CD14-positive monocyte (primary cell): ENCODE data around the gene DNAJC11. TPM values are rescaled to one million over a fixed set of nuclear protein-coding genes. Genes with fewer than 3 reads are reported as not detected.

Experiments used
- DNase-seq, 3 donors: peaks; one replicate each; pipeline ENCODE4 v3.0.0-alpha.2; 2011 to 2022
- H2AFZ ChIP-seq: 2 replicates; pipeline ENCODE4 v1.6.0; 2012; ENCODE audit warnings: mild to moderate bottlenecking, low read depth, low read length, inconsistent platforms; ENCODE audit not compliant: insufficient read depth, poor library complexity, severe bottlenecking
- H3K27ac ChIP-seq, 2 donors: 1 replicate in 1 of 2; 2 replicates in 1 of 2; pipeline ENCODE4 v1.5.1; 2012 to 2013; ENCODE audit warnings: low read length in 2 of 2, control low read depth in 1 of 2, inconsistent platforms in 1 of 2, low read depth in 1 of 2, mild to moderate bottlenecking in 1 of 2
- H3K27me3 ChIP-seq, 2 donors: one replicate each; pipeline versions ENCODE4 v1.6.0 to v1.6.1; 2011 to 2013; ENCODE audit warnings: low read length in 2 of 2; ENCODE audit not compliant: control insufficient read depth in 2 of 2, insufficient read depth in 2 of 2
- H3K36me3 ChIP-seq, 2 donors: replicated peaks in 1 of 2; 1 replicate in 1 of 2; 2 replicates in 1 of 2; pipeline versions ENCODE4 v1.5.1 to v1.6.1; 2012 to 2013; ENCODE audit warnings: low read length in 2 of 2, control low read depth in 1 of 2, inconsistent platforms in 1 of 2, mild to moderate bottlenecking in 1 of 2; ENCODE audit not compliant: insufficient read depth in 2 of 2, control insufficient read depth in 1 of 2
- H3K4me1 ChIP-seq, 2 donors: 1 replicate in 1 of 2; 2 replicates in 1 of 2; pipeline versions ENCODE4 v1.5.1 to v1.6.1; 2012 to 2013; ENCODE audit warnings: low read length in 2 of 2, control low read depth in 1 of 2, inconsistent platforms in 1 of 2, mild to moderate bottlenecking in 1 of 2, moderate library complexity in 1 of 2; ENCODE audit not compliant: insufficient read depth in 2 of 2, control insufficient read depth in 1 of 2
- H3K4me2 ChIP-seq: replicated peaks from 2 replicates; pipeline ENCODE3; 2012; ENCODE audit warnings: low read length, moderate library complexity, mild to moderate bottlenecking; ENCODE audit not compliant: poor library complexity, severe bottlenecking; ENCODE audit errors: extremely low read depth
- H3K4me3 ChIP-seq, 3 experiments: fragments of 200-600 bp in 1 of 3; sonication (generic) in 1 of 3; replicated peaks in 1 of 3; 1 replicate in 2 of 3; 2 replicates in 1 of 3; pipeline ENCODE4 v1.5.1; 2011 to 2013; ENCODE audit warnings: low read length in 3 of 3, mild to moderate bottlenecking in 3 of 3, control low read depth in 2 of 3, low read depth in 2 of 3, inconsistent platforms in 1 of 3, moderate library complexity in 1 of 3
- H3K79me2 ChIP-seq: 2 replicates; pipeline ENCODE4 v1.6.0; 2012; ENCODE audit warnings: mild to moderate bottlenecking, control low read depth, inconsistent platforms, low read length, moderate library complexity; ENCODE audit not compliant: insufficient read depth
- H3K9ac ChIP-seq: 2 replicates; pipeline ENCODE4 v1.6.0; 2017; ENCODE audit warnings: low read length, mild to moderate bottlenecking; ENCODE audit not compliant: insufficient read depth, poor library complexity, severe bottlenecking
- H3K9me3 ChIP-seq, 2 donors: replicated peaks in 1 of 2; 1 replicate in 1 of 2; 2 replicates in 1 of 2; pipeline versions ENCODE4 v1.5.1 to v1.6.1; 2012 to 2013; ENCODE audit warnings: low read length in 2 of 2, control low read depth in 1 of 2; ENCODE audit not compliant: control insufficient read depth in 1 of 2, insufficient read depth in 1 of 2
- H4K20me1 ChIP-seq: 2 replicates; pipeline ENCODE4 v1.6.0; 2012; ENCODE audit warnings: mild to moderate bottlenecking, low read length, control low read depth, moderate library complexity; ENCODE audit not compliant: insufficient read depth
- H3K27ac Mint-ChIP-seq, 7 donors: one replicate each; pipeline ENCODE4 v1.8.0; 2020; ENCODE audit warnings: mild to moderate bottlenecking in 7 of 7, mixed read lengths in 7 of 7, moderate library complexity in 6 of 7, inconsistent platforms in 2 of 7
- H3K27me3 Mint-ChIP-seq, 3 donors: one replicate each; pipeline ENCODE4 v1.8.0; 2021 to 2022; ENCODE audit warnings: low read depth in 3 of 3, mild to moderate bottlenecking in 3 of 3, mixed read lengths in 3 of 3, moderate library complexity in 3 of 3, inconsistent platforms in 1 of 3
- H3K36me3 Mint-ChIP-seq, 2 donors: one replicate each; pipeline ENCODE4 v1.8.0; 2020; ENCODE audit warnings: mixed read lengths in 2 of 2, inconsistent platforms in 1 of 2, mild to moderate bottlenecking in 1 of 2
- H3K4me1 Mint-ChIP-seq: one replicate; pipeline ENCODE4 v1.8.0; 2020; ENCODE audit warnings: mild to moderate bottlenecking, mixed read lengths
- H3K4me3 Mint-ChIP-seq, 2 donors: one replicate each; pipeline ENCODE4 v1.8.0; 2020; ENCODE audit warnings: mild to moderate bottlenecking in 2 of 2, mixed read lengths in 2 of 2, moderate library complexity in 1 of 2
- H3K9me3 Mint-ChIP-seq, 7 donors: one replicate each; pipeline ENCODE4 v1.8.0; 2020 to 2022; ENCODE audit warnings: mixed read lengths in 7 of 7, mild to moderate bottlenecking in 6 of 7, moderate library complexity in 6 of 7, inconsistent platforms in 2 of 7
- CTCF ChIP-seq: fragments of 200-600 bp; IDR thresholded peaks from one replicate; pipeline ENCODE4 v1.8.0; 2022; ENCODE audit warnings: antibody characterized with exemption, mild to moderate bottlenecking
- WGBS: methylation state at CpG from one replicate; pipeline ENCODE4 v1.1.5; 2013; ENCODE audit warnings: missing lambda C conversion rate; ENCODE audit not compliant: insufficient coverage; 5-methylcytosine and 5-hydroxymethylcytosine counted together
- intact Hi-C, 2 donors: fragments of 100-400 bp; cut with micrococcal nuclease; formaldehyde crosslinking; loops; one replicate each; pipeline versions ENCODE4 v1.15.0 to v1.15.1; 2023
- polyA plus RNA-seq, 3 donors: library from polyadenylated mRNA; depleted of rRNA in 1 of 3; unstranded in 2 of 3; stranded (reverse) in 1 of 3; fragments of 300-500 nt in 2 of 3; fragments of >200 nt in 1 of 3; fragmentation: Illumina TruSeq in 2 of 3; gene quantifications; 1 replicate in 2 of 3; 2 replicates in 1 of 3; pipeline ENCODE4 v1.2.3, GENCODE V29; 2012 to 2021

Gene DNAJC11
- polyA plus RNA-seq, 3 donors, result 9.7 to 19.9 (median 15.8) TPM

- no peaks in the 10 kb centered on the region for H4K20me1 ChIP-seq
- no peaks in the 10 kb centered on the region for H3K27me3 ChIP-seq
- no peak for DNase-seq
- Mint-ChIP-seq H3K4me3 (no peak overlapping the region), H3K27me3 (no peaks in the 10 kb centered on the region), H3K36me3 (peaks cover 40 to 41% of the 10 kb centered on the region in 2 donors), H3K4me1 (no peaks in the 10 kb centered on the region), H3K27ac (no peak overlapping the region), H3K9me3 (no peaks in the 10 kb centered on the region)
- H3K9ac ChIP-seq, result no peak overlapping the region
- no peaks in the 10 kb centered on the region for H3K4me1 ChIP-seq
- no peak overlapping the region for H3K4me2 ChIP-seq
- H3K9me3 ChIP-seq, result no peaks in the 10 kb centered on the region
- no peaks in the 10 kb centered on the region for H3K79me2 ChIP-seq
- no peak overlapping the region for H3K27ac ChIP-seq
- intact Hi-C loops, result no loop called here
- peaks cover 12 to 59% of the 10 kb centered on the region in 2 donors for H3K36me3 ChIP-seq
- TF ChIP-seq CTCF, result no peak
- no peak overlapping the region for H3K4me3 ChIP-seq
- WGBS, result no CpG with 5 or more reads among the region's 7 CpGs
- H2AFZ ChIP-seq, result no peak overlapping the region
Measured at GRCh38 chr1:6660415-6661049, 41.1 kb downstream of the DNAJC11 start.

GRCh38 chr1:6658359-6659060, 43.1 kb downstream of the DNAJC11 start:
- Mint-ChIP-seq H3K36me3 (peaks cover 35 to 38% of the 10 kb centered on the region in 2 donors), H3K4me3 (no peak overlapping the region), H3K9me3 (no peaks in the 10 kb centered on the region), H3K4me1 (no peaks in the 10 kb centered on the region), H3K27me3 (no peaks in the 10 kb centered on the region), H3K27ac (no peak overlapping the region)
- Histone ChIP-seq H3K27ac (no peak overlapping the region), H3K9ac (no peak overlapping the region), H3K4me1 (no peaks in the 10 kb centered on the region), H3K79me2 (no peaks in the 10 kb centered on the region), H3K9me3 (no peaks in the 10 kb centered on the region), H2AFZ (no peak overlapping the region), H3K4me3 (no peak overlapping the region), H4K20me1 (no peaks in the 10 kb centered on the region), H3K4me2 (no peak overlapping the region), H3K27me3 (no peaks in the 10 kb centered on the region), H3K36me3 (peaks cover 10 to 64% of the 10 kb centered on the region in 2 donors)
- intact Hi-C loops, result no loop called here
- no peak for DNase-seq
- no CpG with 5 or more reads among the region's 5 CpGs for WGBS
- no peak for TF ChIP-seq CTCF
